ENCODE results near the gene MCM8.

Gene MCM8

GRCh38 chr20:5950271-5951031, at the start of gene MCM8, which contains the start of gene TRMT6:
MCM8 (plus strand) TSS chr20:5950652; CDS start chr20:5952016, 1,364 bp downstream.
TRMT6 (minus strand) TSS chr20:5950533; CDS start chr20:5950405, 128 bp downstream.
- DNase-seq (peak; percentile 97), ATAC-seq (peak; percentile 94)

GRCh38 chr20:5900908-5901307, 49.5 kb upstream of the MCM8 start:
- ATAC-seq (no peak), DNase-seq (no peak)

GRCh38 chr20:5908981-5909380, 41.5 kb upstream of the MCM8 start:
- no peak for ATAC-seq
- no peak for DNase-seq

GRCh38 chr20:5910186-5910585, 40.3 kb upstream of the MCM8 start:
- ATAC-seq (no peak), DNase-seq (no peak)

- ATAC-seq, result no peak
- DNase-seq, result no peak
Observed at GRCh38 chr20:5913166-5913565, 37.3 kb upstream of the MCM8 start.

- ATAC-seq, result no peak
- no peak for DNase-seq
Observed at GRCh38 chr20:5914859-5915258, 35.6 kb upstream of the MCM8 start.

GRCh38 chr20:5918856-5919625, 31.4 kb upstream of the MCM8 start:
- ATAC-seq, result peak; percentile 80
- peak; percentile 12 for DNase-seq

- peak; percentile 84 for ATAC-seq
Observed at GRCh38 chr20:5919626-5920544, 30.6 kb upstream of the MCM8 start.

GRCh38 chr20:5920581-5920980, 29.9 kb upstream of the MCM8 start:
- no peak for DNase-seq
- ATAC-seq, result no peak

More at GRCh38 chr20:5919626-5920544, 30.6 kb upstream of the MCM8 start:
- DNase-seq, result peak; percentile 30

- DNase-seq (no peak), ATAC-seq (no peak)
Observed at GRCh38 chr20:5923493-5923892, 27.0 kb upstream of the MCM8 start.

- ATAC-seq (no peak), DNase-seq (no peak)
Observed at GRCh38 chr20:5925551-5925950, 24.9 kb upstream of the MCM8 start.

GRCh38 chr20:5927749-5928462, 22.5 kb upstream of the MCM8 start:
- DNase-seq (no peak), ATAC-seq (no peak)

- ATAC-seq (no peak), DNase-seq (no peak)
Observed at GRCh38 chr20:5928836-5929715, 21.4 kb upstream of the MCM8 start.

GRCh38 chr20:5931411-5931810, 19.0 kb upstream of the MCM8 start:
- ATAC-seq, result no peak
- no peak for DNase-seq

- no peak for ATAC-seq
- DNase-seq, result no peak
Observed at GRCh38 chr20:5932796-5933195, 17.7 kb upstream of the MCM8 start.

- peak; percentile 60 for ATAC-seq
- DNase-seq, result no peak
Observed at GRCh38 chr20:5933802-5934436, 16.5 kb upstream of the MCM8 start.

GRCh38 chr20:5935384-5935783, 15.1 kb upstream of the MCM8 start:
- DNase-seq (no peak), ATAC-seq (peak; percentile 73)

- ATAC-seq (no peak), DNase-seq (no peak)
Observed at GRCh38 chr20:5936238-5936637, 14.2 kb upstream of the MCM8 start.

GRCh38 chr20:5938456-5939029, 11.9 kb upstream of the MCM8 start:
- DNase-seq (no peak), ATAC-seq (no peak)

GRCh38 chr20:5945963-5946362, 4.5 kb upstream of the MCM8 start:
- no peak for DNase-seq
- ATAC-seq, result no peak
